ENCODE data around the gene ICA1L.

Gene ICA1L

DNA sequence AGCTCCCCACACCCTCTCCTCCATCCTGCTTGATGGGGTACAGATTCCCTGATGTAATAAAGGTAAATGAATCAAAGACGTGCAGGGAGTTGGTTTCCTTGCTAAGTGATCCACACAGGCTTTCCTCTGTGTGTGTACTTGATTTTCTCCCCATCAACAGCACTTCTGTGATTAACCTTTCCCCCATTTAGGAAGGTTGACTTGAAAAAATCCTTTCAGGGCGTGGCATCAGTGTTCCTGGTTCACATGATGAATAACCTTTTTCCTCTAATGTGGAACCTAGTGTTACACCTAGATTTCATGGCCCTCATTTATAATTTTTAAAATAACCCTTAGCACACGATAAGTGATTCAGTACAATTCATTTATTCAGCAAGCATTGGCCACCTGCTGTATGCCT is 115.0 kb downstream of the ICA1L start:
- no peak for DNase-seq (ENCODE audit: low read depth)
- no peak overlapping the region for H3K4me3 ChIP-seq (replicated peaks; ENCODE audit: low read depth, low read length)
- TF ChIP-seq, protein P1, sequence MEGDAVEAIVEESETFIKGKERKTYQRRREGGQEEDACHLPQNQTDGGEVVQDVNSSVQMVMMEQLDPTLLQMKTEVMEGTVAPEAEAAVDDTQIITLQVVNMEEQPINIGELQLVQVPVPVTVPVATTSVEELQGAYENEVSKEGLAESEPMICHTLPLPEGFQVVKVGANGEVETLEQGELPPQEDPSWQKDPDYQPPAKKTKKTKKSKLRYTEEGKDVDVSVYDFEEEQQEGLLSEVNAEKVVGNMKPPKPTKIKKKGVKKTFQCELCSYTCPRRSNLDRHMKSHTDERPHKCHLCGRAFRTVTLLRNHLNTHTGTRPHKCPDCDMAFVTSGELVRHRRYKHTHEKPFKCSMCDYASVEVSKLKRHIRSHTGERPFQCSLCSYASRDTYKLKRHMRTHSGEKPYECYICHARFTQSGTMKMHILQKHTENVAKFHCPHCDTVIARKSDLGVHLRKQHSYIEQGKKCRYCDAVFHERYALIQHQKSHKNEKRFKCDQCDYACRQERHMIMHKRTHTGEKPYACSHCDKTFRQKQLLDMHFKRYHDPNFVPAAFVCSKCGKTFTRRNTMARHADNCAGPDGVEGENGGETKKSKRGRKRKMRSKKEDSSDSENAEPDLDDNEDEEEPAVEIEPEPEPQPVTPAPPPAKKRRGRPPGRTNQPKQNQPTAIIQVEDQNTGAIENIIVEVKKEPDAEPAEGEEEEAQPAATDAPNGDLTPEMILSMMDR (IDR thresholded peaks at IDR 0.05; ENCODE audit: low read length, missing control alignments) = no peak

- no peak overlapping the region for H3K4me3 ChIP-seq (replicated peaks; ENCODE audit: low read depth, low read length)
- TF ChIP-seq, protein P1 (IDR thresholded peaks at IDR 0.05; ENCODE audit: low read length, missing control alignments) = no peak
- no peak for DNase-seq (ENCODE audit: low read depth)
Measured at GRCh38 chr2:202754936-202755335, 116.6 kb downstream of the ICA1L start.

GRCh38 chr2:202752071-202752470 is 119.5 kb downstream of the ICA1L start:
- no peak for DNase-seq (ENCODE audit: low read depth)
- H3K4me3 ChIP-seq (replicated peaks; ENCODE audit: low read depth, low read length) = no peak overlapping the region
- TF ChIP-seq, protein P1 (IDR thresholded peaks at IDR 0.05; ENCODE audit: low read length, missing control alignments) = no peak

- TF ChIP-seq, protein P1 (IDR thresholded peaks at IDR 0.05; ENCODE audit: low read length, missing control alignments) = no peak
- DNase-seq (ENCODE audit: low read depth) = peak; percentile 3
- H3K4me3 ChIP-seq (replicated peaks; ENCODE audit: low read depth, low read length) = no peak overlapping the region
Measured at GRCh38 chr2:202750763-202751427, 120.7 kb downstream of the ICA1L start.

DNA sequence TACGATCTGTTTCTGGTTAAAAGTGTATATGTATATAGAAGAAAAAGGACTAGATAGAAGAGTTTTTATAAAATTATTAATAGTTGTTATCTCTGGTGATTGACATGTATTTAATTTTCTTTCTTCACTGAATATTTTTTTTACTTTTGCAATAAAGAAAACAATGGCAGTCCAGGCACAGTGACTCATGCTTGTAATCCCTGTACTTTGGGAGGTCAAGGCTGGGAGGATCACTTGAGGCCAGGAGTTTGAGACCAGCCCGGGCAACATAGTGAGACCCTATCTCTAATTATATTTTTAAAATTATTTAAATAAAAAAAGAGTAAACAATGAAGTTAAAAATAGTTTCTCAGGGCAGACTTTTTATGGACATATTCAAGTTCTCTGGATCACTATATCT is 122.1 kb downstream of the ICA1L start:
- H3K4me3 ChIP-seq (replicated peaks; ENCODE audit: low read depth, low read length) = no peak overlapping the region
- TF ChIP-seq, protein P1 (IDR thresholded peaks at IDR 0.05; ENCODE audit: low read length, missing control alignments) = no peak
- DNase-seq (ENCODE audit: low read depth) = peak; percentile 6

DNA sequence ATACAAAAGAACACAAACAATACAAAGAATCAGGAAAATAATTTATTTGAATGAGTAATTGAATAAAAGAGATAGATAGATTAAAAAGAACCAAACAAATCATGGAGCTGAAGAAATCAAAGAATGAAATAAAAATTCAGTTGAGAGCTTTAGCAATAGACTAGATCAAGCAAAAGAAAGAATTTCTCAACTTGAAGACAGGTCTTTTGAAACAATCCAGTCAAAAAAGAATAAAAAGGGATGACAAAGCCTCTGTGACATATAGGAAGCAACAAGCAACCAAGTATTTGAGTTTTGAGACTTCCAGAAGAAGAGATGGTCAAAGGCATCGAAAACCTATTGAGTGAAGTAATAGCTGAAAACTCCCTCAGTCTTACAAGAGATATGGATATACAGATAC is 128.0 kb downstream of the ICA1L start:
- TF ChIP-seq, protein P1 (IDR thresholded peaks at IDR 0.05; ENCODE audit: low read length, missing control alignments) = no peak
- no peak overlapping the region for H3K4me3 ChIP-seq (replicated peaks; ENCODE audit: low read depth, low read length)

GRCh38 chr2:202736826-202737225 is 134.7 kb downstream of the ICA1L start:
- TF ChIP-seq, protein P1 (IDR thresholded peaks at IDR 0.05; ENCODE audit: low read length, missing control alignments) = no peak
- no peak for DNase-seq (ENCODE audit: low read depth)
- H3K4me3 ChIP-seq (replicated peaks; ENCODE audit: low read depth, low read length) = no peak overlapping the region

More for the DNA sequence above, 128.0 kb downstream of the ICA1L start:
- no peak for DNase-seq (ENCODE audit: low read depth)
